GM23338 (cell line): ENCODE measurements around the gene PKD1. TPM values are rescaled to one million over a fixed set of nuclear protein-coding genes. Genes with fewer than 3 reads are reported as not detected.

Experiments used
- ATAC-seq: fragments of 200-7000 bp; cut with Tn5 transposase; 3 replicates; pipeline ENCODE4 v1.9.1; 2020
- DNase-seq: peaks from one replicate; pipeline ENCODE4 v3.0.0-alpha.2; 2015; ENCODE audit warnings: low spot score
- H2AFZ ChIP-seq: fragments of 200-600 bp; sonication (generic); 2 replicates; pipeline ENCODE4 v1.8.0; 2016; ENCODE audit warnings: antibody characterized with exemption, mild to moderate bottlenecking, moderate library complexity
- H3F3A ChIP-seq: fragments of 200-600 bp; sonication (generic); replicated peaks from 2 replicates; pipeline ENCODE4 v1.8.0; 2017; ENCODE audit warnings: antibody characterized with exemption, mixed run types, low read depth
- H3K27ac ChIP-seq: fragments of 200-600 bp; sonication (generic); 2 replicates; pipeline ENCODE4 v1.6.1; 2016; ENCODE audit warnings: low read depth
- H3K27me3 ChIP-seq: fragments of 200-600 bp; sonication (generic); 2 replicates; pipeline ENCODE4 v1.8.0; 2016; ENCODE audit warnings: mild to moderate bottlenecking, mixed run types, moderate library complexity; ENCODE audit not compliant: insufficient read depth
- H3K36me3 ChIP-seq: fragments of 200-600 bp; sonication (generic); 2 replicates; pipeline ENCODE4 v1.8.0; 2016; ENCODE audit warnings: mild to moderate bottlenecking; ENCODE audit not compliant: insufficient read depth
- H3K4me1 ChIP-seq: fragments of 200-600 bp; sonication (generic); 2 replicates; pipeline ENCODE4 v1.8.0; 2016; ENCODE audit warnings: mild to moderate bottlenecking, moderate library complexity; ENCODE audit not compliant: insufficient read depth
- H3K4me2 ChIP-seq: fragments of 200-600 bp; sonication (generic); 2 replicates; pipeline ENCODE4 v1.7.1; 2017; ENCODE audit warnings: mixed run types
- H3K4me3 ChIP-seq: fragments of 200-600 bp; sonication (generic); 2 replicates; pipeline ENCODE4 v1.6.1; 2016; ENCODE audit warnings: mixed run types
- H3K79me2 ChIP-seq: fragments of 200-600 bp; sonication (generic); replicated peaks from 2 replicates; pipeline ENCODE4 v1.8.0; 2017; ENCODE audit warnings: mild to moderate bottlenecking; ENCODE audit not compliant: insufficient read depth
- H3K9me2 ChIP-seq: fragments of 200-600 bp; sonication (generic); 2 replicates; pipeline ENCODE4 v1.8.0; 2017; ENCODE audit not compliant: insufficient read depth
- H4K20me1 ChIP-seq: fragments of 200-600 bp; sonication (generic); replicated peaks from 2 replicates; pipeline ENCODE4 v1.8.0; 2017; ENCODE audit warnings: mild to moderate bottlenecking; ENCODE audit not compliant: insufficient read depth
- H3K27ac Mint-ChIP-seq: 2 replicates; pipeline ENCODE4 v1.8.0; 2020; ENCODE audit warnings: inconsistent platforms, mild to moderate bottlenecking, moderate library complexity, mixed read lengths
- H3K27me3 Mint-ChIP-seq: 3 replicates; pipeline ENCODE4 v1.8.0; 2022; ENCODE audit warnings: low read depth, mild to moderate bottlenecking, moderate library complexity, mixed read lengths, inconsistent platforms; ENCODE audit not compliant: insufficient read depth, poor library complexity
- H3K36me3 Mint-ChIP-seq: 3 replicates; pipeline ENCODE4 v1.8.0; 2021; ENCODE audit warnings: low read depth, mild to moderate bottlenecking, inconsistent platforms, moderate library complexity, mixed read lengths
- H3K4me1 Mint-ChIP-seq: 3 replicates; pipeline ENCODE4 v1.8.0; 2020; ENCODE audit warnings: mild to moderate bottlenecking, inconsistent platforms, mixed read lengths
- H3K4me3 Mint-ChIP-seq: 3 replicates; pipeline ENCODE4 v1.8.0; 2021; ENCODE audit warnings: moderate library complexity, mild to moderate bottlenecking, inconsistent platforms, mixed read lengths
- H3K9me3 Mint-ChIP-seq: 3 replicates; pipeline ENCODE4 v1.8.0; 2020; ENCODE audit warnings: moderate library complexity, mild to moderate bottlenecking, inconsistent platforms, mixed read lengths
- CTCF ChIP-seq, 2 experiments: fragments of 200-600 bp in 1 of 2; sonication (generic) in 1 of 2; conservative IDR thresholded peaks; 2 replicates each; pipeline versions ENCODE4 v1.5.1 to v1.6.1; 2016 to 2017; ENCODE audit warnings: antibody characterized with exemption in 2 of 2, low read depth in 2 of 2, mild to moderate bottlenecking in 2 of 2, moderate library complexity in 1 of 2
- ETS1 ChIP-seq: IDR thresholded peaks from 2 replicates; pipeline ENCODE4 v1.6.1; 2016; ENCODE audit warnings: antibody characterized with exemption
- EZH2 ChIP-seq: fragments of 200-600 bp; sonication (generic); IDR thresholded peaks from one replicate; pipeline ENCODE4 v1.8.0; 2017; ENCODE audit warnings: antibody characterized with exemption, mild to moderate bottlenecking, low read depth; ENCODE audit not compliant: unreplicated experiment
- EZH2phosphoT487 ChIP-seq: fragments of 200-600 bp; sonication (generic); IDR thresholded peaks from one replicate; pipeline ENCODE4 v1.8.1; 2018; ENCODE audit warnings: antibody characterized with exemption; ENCODE audit not compliant: unreplicated experiment
- JUNB ChIP-seq: IDR thresholded peaks from one replicate; pipeline ENCODE4 v1.6.1; 2016; ENCODE audit warnings: antibody characterized with exemption; ENCODE audit not compliant: unreplicated experiment
- NANOG ChIP-seq: IDR thresholded peaks from 2 replicates; pipeline ENCODE4 v1.6.1; 2016; ENCODE audit warnings: antibody characterized with exemption, borderline replicate concordance
- POLR2AphosphoS5 ChIP-seq: IDR thresholded peaks from 2 replicates; pipeline ENCODE4 v1.6.1; 2016; ENCODE audit warnings: antibody characterized with exemption, low read depth
- STAT1 ChIP-seq: IDR thresholded peaks from one replicate; pipeline ENCODE4 v1.6.1; 2016; ENCODE audit warnings: antibody characterized with exemption; ENCODE audit not compliant: unreplicated experiment
- ZNF114 ChIP-seq: fragments of 250-450 bp; sonication (Bioruptor Pico); IDR thresholded peaks from 2 replicates; pipeline ENCODE4 v1.5.0; 2020; ENCODE audit warnings: mild to moderate bottlenecking, moderate library complexity
- ZNF331 ChIP-seq: fragments of 250-450 bp; sonication (Bioruptor Pico); IDR thresholded peaks from 2 replicates; pipeline ENCODE4 v1.5.0; 2020; ENCODE audit warnings: low read depth, mild to moderate bottlenecking, moderate library complexity
- ZNF462 ChIP-seq: fragments of 250-450 bp; sonication (Bioruptor Pico); IDR thresholded peaks from 2 replicates; pipeline ENCODE4 v1.5.0; 2020; ENCODE audit warnings: mild to moderate bottlenecking, moderate library complexity
- polyA plus RNA-seq: library from polyadenylated mRNA; unstranded; fragments of >200 nt; fragmentation: Nextera tagmentation; extraction: Ambion mirVana; gene quantifications from 2 replicates; pipeline ENCODE4 v1.2.1, GENCODE V29; 2016
- total RNA-seq: library from RNA; depleted of rRNA; stranded (reverse); fragments of >200 nt; shearing (Covaris generic); gene quantifications from 2 replicates; pipeline ENCODE4 v1.2.3, GENCODE V29; 2014

PKD1 gene
- total and polyA plus RNA-seq, 2 experiments from 2014 or later = 21.1 to 107 TPM

GRCh38 chr16:2062801-2063200 is 72.9 kb downstream of the PKD1 start:
- H3F3A ChIP-seq = no peaks in the 10 kb centered on the region
- H3K27me3 ChIP-seq = no peaks in the 10 kb centered on the region
- H3K79me2 ChIP-seq = no peaks in the 10 kb centered on the region
- Mint-ChIP-seq H3K4me3 (no peak overlapping the region), H3K9me3 (no peaks in the 10 kb centered on the region), H3K27me3 (peaks cover 7% of the 10 kb centered on the region), H3K36me3 (peaks cover 19% of the 10 kb centered on the region), H3K4me1 (no peaks in the 10 kb centered on the region), H3K27ac (no peak overlapping the region)
- no peak overlapping the region for H3K4me2 ChIP-seq
- no peak overlapping the region for H3K4me3 ChIP-seq
- 0 out of 2 replicates have a peak, but pooled peaks cover 8% of the 10 kb centered on the region for H3K36me3 ChIP-seq
- DNase-seq (no peak), ATAC-seq (no peak)
- H3K9me2 ChIP-seq = no peaks in the 10 kb centered on the region
- TF ChIP-seq EZH2phosphoT487 = no peak
- no peak for TF ChIP-seq POLR2AphosphoS5
- TF ChIP-seq ETS1 = no peak
- TF ChIP-seq CTCF (conservative IDR thresholded peaks at IDR 0.05; ENCODE audit: low read depth in 2 of 2) = no peak
- no peak for TF ChIP-seq EZH2
- no peak for TF ChIP-seq ZNF331
- no peak for TF ChIP-seq ZNF462 (CRISPR knock-in tag)
- no peak for TF ChIP-seq NANOG
- TF ChIP-seq ZNF114 (CRISPR knock-in tag) = no peak
- TF ChIP-seq JUNB = no peak
- no peak for TF ChIP-seq STAT1
- H3K4me1 ChIP-seq = no peaks in the 10 kb centered on the region
- H4K20me1 ChIP-seq = no peaks in the 10 kb centered on the region; the same call in 1 of the 2 replicates
- H3K27ac ChIP-seq = no peak overlapping the region
- no peak overlapping the region for H2AFZ ChIP-seq
